GM12878 (cell line): ENCODE data around the gene PDXDC1. TPM values are rescaled to one million over a fixed set of nuclear protein-coding genes. Genes with fewer than 3 reads are reported as not detected.
"Not testable (repeated sequence)": the region's sequence is repeated elsewhere in the genome, so short reads cannot be mapped to it uniquely, and the experiment has no call there.

Experiments
- ATAC-seq: fragments of 200-7000 bp; cut with Tn5 transposase; 3 replicates; pipeline ENCODE4 v1.9.1; 2020; ENCODE audit warnings: mild to moderate bottlenecking, moderate library complexity
- BruUV-seq: library from RNA; stranded (reverse); fragments of 400-500 nt; replicated peaks from 2 replicates; lab custom pipeline; 2021; lab: Mats Ljungman, UMichigan
- CTCF ChIA-PET: fragments of 300-600 bp; sonication (Branson Sonifier 250); formaldehyde crosslinking; extraction: SDS; loops from one replicate; lab custom pipeline; 2021; ENCODE audit warnings: inconsistent platforms; lab: Yijun Ruan, JAX
- POLR2A ChIA-PET: fragments of 350-600 bp; formaldehyde crosslinking; extraction: SDS; loops from one replicate; lab custom pipeline; 2021; ENCODE audit warnings: inconsistent platforms; lab: Charles Lee
- RAD21 ChIA-PET: fragments of 300-600 bp; sonication (Branson Sonifier 250); formaldehyde crosslinking; loops from one replicate; lab custom pipeline; 2023; ENCODE audit warnings: antibody characterized with exemption; ENCODE audit not compliant: unreplicated experiment; lab: Charles Lee
- SMC1A ChIA-PET: fragments of 300-600 bp; sonication (Branson Sonifier 250); formaldehyde crosslinking; loops from one replicate; lab custom pipeline; 2023; ENCODE audit not compliant: unreplicated experiment, uncharacterized antibody; lab: Charles Lee
- DNase-seq: peaks from one replicate; pipeline ENCODE4 v3.0.0-alpha.2; 2011; ENCODE audit warnings: low read depth, low spot score
- FAIRE-seq: peaks from 3 replicates; lab custom pipeline; 2011; peaks lifted over from hg19 to GRCh38; lab: Jason Lieb, UNC
- H2AFZ ChIP-seq: 2 replicates; pipeline ENCODE4 v1.6.0; 2011; ENCODE audit warnings: low read depth, low read length, control low read depth; ENCODE audit not compliant: control insufficient read depth
- H3K27ac ChIP-seq: 2 replicates; pipeline ENCODE4 v1.5.1; 2011; ENCODE audit warnings: control low read depth; ENCODE audit not compliant: control insufficient read depth, insufficient read depth
- H3K27me3 ChIP-seq, 2 experiments: replicated peaks in 1 of 2; 2 replicates each; pipeline versions ENCODE4 v1.6.0 to v1.6.1; 2011; ENCODE audit warnings: low read length in 1 of 2; ENCODE audit not compliant: control insufficient read depth in 2 of 2, insufficient read depth in 2 of 2
- H3K36me3 ChIP-seq, 2 experiments: 2 replicates each; pipeline ENCODE4 v1.5.1; 2011; ENCODE audit warnings: low read length in 1 of 2; ENCODE audit not compliant: control insufficient read depth in 2 of 2, insufficient read depth in 2 of 2
- H3K4me1 ChIP-seq: 2 replicates; pipeline ENCODE4 v1.6.1; 2011; ENCODE audit warnings: mild to moderate bottlenecking, low read length, moderate library complexity, mixed read lengths; ENCODE audit not compliant: control insufficient read depth, insufficient read depth
- H3K4me2 ChIP-seq: 2 replicates; pipeline ENCODE4 v1.6.0; 2011; ENCODE audit warnings: control low read depth; ENCODE audit not compliant: control insufficient read depth, insufficient read depth
- H3K4me3 ChIP-seq: fragments of 200-600 bp; sonication (generic); 2 replicates; pipeline ENCODE4 v1.5.1; 2016
- H3K79me2 ChIP-seq: 2 replicates; pipeline ENCODE4 v1.6.0; 2011; ENCODE audit warnings: low read length; ENCODE audit not compliant: control insufficient read depth, insufficient read depth
- H3K9ac ChIP-seq: 2 replicates; pipeline ENCODE4 v1.8.0; 2011; ENCODE audit warnings: low read length, control low read depth, mixed read lengths; ENCODE audit not compliant: control insufficient read depth, insufficient read depth
- H3K9me3 ChIP-seq: replicated peaks from 3 replicates; pipeline ENCODE4 v1.5.1; 2011; ENCODE audit warnings: mild to moderate bottlenecking, low read length; ENCODE audit not compliant: control insufficient read depth, insufficient read depth
- H4K20me1 ChIP-seq: 2 replicates; pipeline ENCODE4 v1.6.0; 2011; ENCODE audit not compliant: control insufficient read depth, insufficient read depth
- WGBS: methylation state at CpG from one replicate; pipeline ENCODE4 v1.1.6; 2016; ENCODE audit warnings: low lambda C conversion rate; ENCODE audit not compliant: insufficient replicate concordance, insufficient coverage; ENCODE audit errors: missing lambda C conversion rate; 5-methylcytosine and 5-hydroxymethylcytosine counted together
- in situ Hi-C: fragments of 300-500 bp; cut with MboI; formaldehyde crosslinking; loops from 9 replicates; pipeline ENCODE4 v1.14.3; 2018; ENCODE audit warnings: mixed read lengths
- intact Hi-C: fragments of 100-400 bp; cut with micrococcal nuclease; formaldehyde crosslinking; loops from one replicate; pipeline ENCODE4 v1.14.2; 2022; ENCODE audit not compliant: unreplicated experiment
- polyA plus RNA-seq, 11 experiments: library from polyadenylated mRNA; depleted of rRNA in 4 of 11; unstranded in 6 of 11; stranded (reverse) in 5 of 11; fragments of >200 nt; fragmentation: Nextera tagmentation in 4 of 11; fragmentation: Illumina TruSeq in 1 of 11; extraction: Ambion mirVana in 4 of 11; extraction: Trizol in 1 of 11; gene quantifications; 1 replicate in 1 of 11; 2 replicates in 10 of 11; pipeline versions ENCODE4 v1.2.1 to v1.2.3, GENCODE V29; 2011 to 2016; ENCODE audit warnings: inconsistent platforms in 2 of 11, missing spikeins in 2 of 11, low read depth in 1 of 11
- total RNA-seq, 4 experiments: library from RNA; depleted of rRNA in 3 of 4; stranded (reverse); fragments of >200 nt in 3 of 4; fragmentation: Illumina TruSeq in 1 of 4; extraction: Trizol in 1 of 4; gene quantifications; 2 replicates each; pipeline versions ENCODE4 v1.2.1 to v1.2.3, GENCODE V29; 2013 to 2021

The PDXDC1 gene
- total and polyA plus RNA-seq, 10 of the 15 experiments (the other 5 are each of a cell fraction or from before 2014, with no cell fraction given): 6.1 to 78.2 (median 53.8) TPM

DNA sequence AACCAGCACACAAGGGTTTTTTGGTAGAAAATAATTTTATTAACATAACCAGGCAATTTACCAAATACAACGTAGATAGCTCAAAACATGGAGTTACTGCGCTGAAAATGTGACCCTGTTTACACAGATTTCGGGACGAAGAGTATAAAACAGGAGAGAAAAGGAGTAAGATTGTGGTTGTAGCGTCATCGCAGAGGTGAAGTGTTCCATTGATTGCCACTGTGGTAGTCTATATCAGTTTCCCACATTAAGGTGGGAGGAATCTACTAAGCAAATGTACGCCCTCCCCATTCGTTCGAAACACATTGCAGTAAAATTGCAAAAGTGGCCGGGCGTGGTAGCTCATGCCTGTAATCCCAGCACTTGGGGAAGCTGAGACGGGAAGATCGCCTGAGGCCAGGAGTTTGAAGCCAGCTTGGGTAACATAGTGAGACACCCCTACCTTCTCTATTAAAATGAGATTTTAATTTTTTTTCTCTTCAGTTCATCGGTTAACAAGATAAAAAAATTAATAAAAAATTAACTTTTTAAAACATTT lies 972 bp upstream of the PDXDC1 start:
- in situ Hi-C loops, FAIRE-seq, H3K27ac ChIP-seq, RAD21 ChIA-PET, DNase-seq, intact Hi-C loops, ATAC-seq, H3K9me3 ChIP-seq, SMC1A ChIA-PET, H3K4me1 ChIP-seq, H4K20me1 ChIP-seq, H3K27me3 ChIP-seq, H3K36me3 ChIP-seq, H2AFZ ChIP-seq, H3K9ac ChIP-seq, CTCF ChIA-PET: not testable (repeated sequence)
- TSS peak; percentile 81 for BruUV-seq
- Histone ChIP-seq H3K4me3 (peak overlapping the region; percentile 83; the same call in 1 of the 2 replicates), H3K79me2 (peaks cover 24% of the 10 kb centered on the region), H3K4me2 (peak overlapping the region; percentile 73)
- 72% methylated on average over 12 of the region's 14 CpGs for WGBS
- POLR2A ChIA-PET: interaction anchor here (0.6 kb wide), 1 partner anchor 9 kb away, joined by 3 read pairs; no protein-coding TSS in a partner anchor

DNA sequence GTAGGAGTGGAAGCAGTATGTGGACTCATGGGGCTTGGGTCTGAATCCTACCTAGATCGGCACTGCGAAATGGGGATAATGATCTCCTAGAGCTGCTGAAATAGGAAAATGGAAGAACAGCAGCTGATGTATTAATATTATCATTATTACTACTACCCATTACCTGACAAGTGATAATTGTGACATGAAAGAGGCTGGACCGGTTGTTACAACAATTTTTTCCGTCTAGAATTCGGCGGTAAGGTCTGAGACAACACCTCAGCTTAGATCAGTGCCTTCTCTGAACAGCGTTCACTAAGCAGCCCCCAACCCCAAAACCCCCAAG lies 533 bp upstream of the PDXDC1 start:
- not testable (repeated sequence) for FAIRE-seq

More for the DNA sequence above, 533 bp upstream of the PDXDC1 start:
- CTCF ChIA-PET, in situ Hi-C loops, H3K36me3 ChIP-seq, ATAC-seq, RAD21 ChIA-PET, H3K27ac ChIP-seq, BruUV-seq, H3K27me3 ChIP-seq, SMC1A ChIA-PET, H4K20me1 ChIP-seq, intact Hi-C loops, H3K9me3 ChIP-seq, H3K4me1 ChIP-seq: not testable (repeated sequence)
- Histone ChIP-seq H3K79me2 (peaks cover 27% of the 10 kb centered on the region), H3K4me3 (peak overlapping the region; percentile 83), H3K4me2 (peak overlapping the region; percentile 73), H2AFZ (peak overlapping the region; percentile 87), H3K9ac (peak overlapping the region; percentile 38; the same call in 1 of the 2 replicates)
- WGBS: under 1% methylated on average over 7 of the region's 7 CpGs
- POLR2A ChIA-PET: interaction anchor here (0.6 kb wide), 1 partner anchor 10 kb away, joined by 3 read pairs; no protein-coding TSS in a partner anchor
- DNase-seq: peak; percentile 9
